Left lobe of liver (tissue), 2 donors: ENCODE results near the gene NEDD8. TPM values are rescaled to one million over a fixed set of nuclear protein-coding genes. Genes with fewer than 3 reads are reported as not detected.
"Not testable (repeated sequence)": the region's sequence is repeated elsewhere in the genome, so short reads cannot be mapped to it uniquely, and the experiment has no call there.

Experiments
- ATAC-seq: fragments of 200-7000 bp; cut with Tn5 transposase; one replicate; pipeline ENCODE4 v1.9.1; 2020; ENCODE audit warnings: mild to moderate bottlenecking, moderate library complexity
- DNase-seq: peaks from one replicate; pipeline ENCODE4 v3.0.0-alpha.2; 2020; ENCODE audit warnings: low spot score
- total RNA-seq: library from RNA; stranded (reverse); gene quantifications from one replicate; pipeline ENCODE4 v1.2.1, GENCODE V29; 2021
- donor health status: DM: no; HTN: no; CAD: no; lungs with moderate emphysema.
- donor health status: DM: no; HTN: yes; CAD: no.

NEDD8 gene
- total RNA-seq, 1 donor from 2014 or later: 66.7 TPM

GRCh38 chr14:24228902-24229301 lies 3.3 kb downstream of the NEDD8 start:
- DNase-seq: no peak
- no peak for ATAC-seq

GRCh38 chr14:24226473-24226872 lies 5.7 kb downstream of the NEDD8 start:
- DNase-seq (no peak), ATAC-seq (no peak)

- ATAC-seq: no peak
- peak; percentile 1 for DNase-seq
Observed at GRCh38 chr14:24224618-24225071, 7.5 kb downstream of the NEDD8 start.

GRCh38 chr14:24222987-24223386 lies 9.2 kb downstream of the NEDD8 start:
- ATAC-seq: not testable (repeated sequence)
- peak; percentile 8 for DNase-seq

DNA sequence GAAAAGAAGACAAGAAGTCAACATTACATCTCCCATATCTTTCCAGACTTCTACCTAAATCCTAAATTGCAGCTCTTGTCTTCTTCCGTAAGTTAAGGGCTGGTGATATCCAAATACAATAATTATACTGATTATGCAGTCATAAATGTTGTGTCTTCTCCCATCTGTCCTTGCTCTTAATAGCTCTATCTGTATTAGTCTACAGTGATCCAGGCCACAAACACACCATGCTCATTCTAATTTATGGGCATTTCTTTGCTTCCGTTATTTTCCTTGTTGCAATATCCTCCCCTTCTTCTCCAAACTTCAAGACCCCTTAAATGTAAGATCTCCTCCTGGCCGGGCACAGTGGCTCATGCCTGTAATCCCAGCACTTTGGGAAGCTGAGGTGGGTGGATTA lies 12.6 kb downstream of the NEDD8 start:
- ATAC-seq (no peak), DNase-seq (peak; percentile 14)

- DNase-seq (no peak), ATAC-seq (no peak)
Observed at GRCh38 chr14:24219080-24219479, 13.1 kb downstream of the NEDD8 start.

- not testable (repeated sequence) for ATAC-seq
Observed at GRCh38 chr14:24216876-24217275, 15.3 kb downstream of the NEDD8 start.

DNA sequence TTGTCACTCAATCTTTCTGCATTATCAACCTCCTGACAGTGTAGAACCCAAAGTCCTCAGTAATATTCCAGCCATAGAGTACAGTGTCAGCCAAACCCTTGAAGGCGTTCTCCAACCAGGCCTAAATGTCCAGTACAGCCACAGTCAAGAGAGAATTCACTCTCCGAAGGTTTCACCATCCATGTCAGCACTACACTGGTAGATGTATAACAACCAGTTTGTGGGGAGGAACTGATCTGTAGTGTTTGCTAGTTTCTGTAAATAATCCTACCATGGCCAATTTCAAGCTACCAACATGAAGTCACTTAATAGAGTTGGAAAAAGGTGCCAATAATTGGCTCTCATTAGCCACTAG lies 15.8 kb downstream of the NEDD8 start:
- no peak for DNase-seq
- no peak for ATAC-seq

More at GRCh38 chr14:24216876-24217275, 15.3 kb downstream of the NEDD8 start:
- peak; percentile 7 for DNase-seq

- ATAC-seq: peak; percentile 88
- DNase-seq: peak; percentile 83
Observed at GRCh38 chr14:24215495-24216344, 16.4 kb downstream of the NEDD8 start, which contains the start of gene MDP1. TSS of gene MDP1 (minus strand) at chr14:24216066. CDS start at chr14:24215955, 111 bp downstream.

GRCh38 chr14:24213866-24214662 lies 18.1 kb downstream of the NEDD8 start:
- no peak for ATAC-seq
- DNase-seq: peak; percentile 14

GRCh38 chr14:24212924-24213865 lies 19.0 kb downstream of the NEDD8 start, which contains the start of gene CHMP4A:
TSS of gene CHMP4A (minus strand) at chr14:24213488. CDS start at chr14:24213439, 49 bp downstream.
- peak; percentile 89 for DNase-seq
- peak; percentile 77 for ATAC-seq

DNA sequence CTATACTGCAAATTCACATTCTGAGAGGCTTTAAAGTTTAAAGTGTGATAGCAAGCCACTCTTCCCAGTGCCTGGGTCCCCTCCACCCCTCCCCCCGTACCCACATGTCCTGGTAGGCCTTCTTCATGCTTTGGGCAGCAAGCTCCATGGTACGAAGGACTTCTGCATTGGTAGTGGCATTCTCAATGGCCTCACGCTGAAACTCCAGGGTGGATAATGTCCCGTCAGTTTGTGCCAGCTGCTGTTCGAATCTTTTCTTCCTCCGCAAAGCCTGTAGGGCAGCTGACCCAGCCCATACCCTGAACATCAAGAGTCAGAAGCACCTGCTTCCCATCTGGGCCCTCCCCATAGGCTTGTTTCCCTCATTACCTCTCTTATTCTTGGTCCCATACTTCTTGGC lies 20.9 kb downstream of the NEDD8 start:
- ATAC-seq (no peak), DNase-seq (peak; percentile 30)

GRCh38 chr14:24207625-24208024 lies 24.5 kb downstream of the NEDD8 start:
- ATAC-seq (no peak), DNase-seq (peak; percentile 12)

DNA sequence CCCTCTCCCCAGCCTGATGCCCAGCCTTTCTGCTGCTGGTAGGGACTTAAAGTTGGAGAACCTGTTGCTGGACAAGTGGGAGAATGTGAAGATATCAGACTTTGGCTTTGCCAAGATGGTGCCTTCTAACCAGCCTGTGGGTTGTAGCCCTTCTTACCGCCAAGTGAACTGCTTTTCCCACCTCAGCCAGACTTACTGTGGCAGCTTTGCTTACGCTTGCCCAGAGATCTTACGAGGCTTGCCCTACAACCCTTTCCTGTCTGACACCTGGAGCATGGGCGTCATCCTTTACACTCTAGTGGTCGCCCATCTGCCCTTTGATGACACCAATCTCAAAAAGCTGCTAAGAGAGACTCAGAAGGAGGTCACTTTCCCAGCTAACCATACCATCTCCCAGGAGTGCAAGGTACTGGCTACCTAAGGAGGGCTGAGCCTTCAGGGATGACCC lies 25.0 kb downstream of the NEDD8 start:
- no peak for ATAC-seq
- peak; percentile 16 for DNase-seq

GRCh38 chr14:24206260-24207103 lies 25.7 kb downstream of the NEDD8 start:
- no peak for ATAC-seq
- peak; percentile 34 for DNase-seq

- ATAC-seq (no peak), DNase-seq (no peak)
Observed at GRCh38 chr14:24204163-24205146, 27.7 kb downstream of the NEDD8 start.

- peak; percentile 24 for DNase-seq
Observed at GRCh38 chr14:24203249-24203886, 28.8 kb downstream of the NEDD8 start.

GRCh38 chr14:24202538-24202937 lies 29.6 kb downstream of the NEDD8 start:
- not testable (repeated sequence) for ATAC-seq
- peak; percentile 2 for DNase-seq

More at GRCh38 chr14:24203249-24203886, 28.8 kb downstream of the NEDD8 start:
- not testable (repeated sequence) for ATAC-seq
